GM18873 (cell line): ENCODE data around the gene IL2RA.

Experiments used
- ATAC-seq: cut with Tn5 transposase; IDR thresholded peaks from one replicate; pipeline ENCODE4 v1.9.1; 2021; ENCODE audit warnings: mild to moderate bottlenecking, moderate library complexity, moderate number of reproducible peaks; ENCODE audit not compliant: unreplicated experiment, low FRiP score

The IL2RA gene

DNA sequence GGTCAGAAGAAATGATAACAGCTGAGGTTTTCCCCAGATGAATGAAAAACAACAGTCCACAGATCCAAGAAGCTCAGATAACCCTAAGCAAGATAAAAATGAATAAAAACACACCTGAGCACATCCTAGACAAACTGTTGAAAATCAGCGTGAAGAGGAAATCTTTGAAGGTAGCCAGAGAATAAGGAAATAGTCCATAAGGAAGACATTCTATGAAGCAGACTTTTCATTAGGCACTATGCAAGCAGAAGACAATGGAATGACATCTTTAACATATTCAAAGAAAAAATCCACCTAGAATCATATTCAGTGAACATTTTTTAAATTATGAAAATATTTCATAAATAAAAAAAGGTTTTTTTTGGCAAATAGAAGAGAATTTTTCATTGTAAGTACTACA lies 69.8 kb downstream of the IL2RA start:
- ATAC-seq, result no peak

- ATAC-seq, result no peak
These were observed 70.5 kb downstream of the IL2RA start for GRCh38 chr10:5991708-5992107.

- ATAC-seq, result no peak
These were observed 72.4 kb downstream of the IL2RA start for GRCh38 chr10:5989756-5990155.

GRCh38 chr10:5988336-5988920 lies 73.7 kb downstream of the IL2RA start:
- no peak for ATAC-seq

DNA sequence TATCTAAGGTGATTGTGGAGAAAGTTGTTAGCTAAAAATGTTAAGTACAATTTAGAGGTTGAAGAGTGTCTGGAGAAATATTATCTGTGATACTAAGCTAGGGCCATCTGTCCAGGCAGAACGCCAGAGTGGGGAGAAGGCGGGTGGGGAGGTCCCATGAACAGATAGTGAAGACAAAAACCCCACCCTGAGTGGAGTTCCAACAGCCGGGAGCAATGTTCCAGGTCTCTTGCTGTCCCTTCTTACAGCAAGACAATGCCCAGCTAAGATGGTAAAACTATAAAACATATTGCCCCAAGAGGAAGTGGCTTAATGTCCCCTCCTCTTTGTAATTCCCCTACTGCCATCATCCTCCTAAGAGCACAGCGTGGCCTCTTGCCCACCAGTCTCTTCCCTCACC lies 74.4 kb downstream of the IL2RA start:
- ATAC-seq, result no peak

DNA sequence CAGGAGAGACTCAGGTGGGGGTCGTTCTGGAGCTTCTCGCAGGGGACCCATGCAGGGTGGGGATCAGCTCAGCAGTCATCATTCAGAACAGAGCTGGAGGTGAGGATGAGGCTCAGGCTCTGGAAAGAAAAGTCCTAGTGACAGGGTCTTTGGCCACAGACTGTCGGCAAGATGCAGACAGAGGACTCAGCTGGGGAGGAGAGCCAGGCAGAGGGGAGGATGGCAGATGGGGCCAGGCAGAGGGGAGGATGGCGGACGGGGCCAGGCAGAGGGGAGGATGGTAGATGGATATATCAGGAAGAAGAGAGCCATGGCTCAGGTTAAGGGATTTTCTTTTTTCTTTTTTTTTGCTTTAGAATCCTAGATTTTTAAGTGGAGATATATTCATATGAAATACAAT lies 77.1 kb downstream of the IL2RA start:
- ATAC-seq, result no peak

- no peak for ATAC-seq
These were observed 78.4 kb downstream of the IL2RA start for GRCh38 chr10:5983774-5984173.

DNA sequence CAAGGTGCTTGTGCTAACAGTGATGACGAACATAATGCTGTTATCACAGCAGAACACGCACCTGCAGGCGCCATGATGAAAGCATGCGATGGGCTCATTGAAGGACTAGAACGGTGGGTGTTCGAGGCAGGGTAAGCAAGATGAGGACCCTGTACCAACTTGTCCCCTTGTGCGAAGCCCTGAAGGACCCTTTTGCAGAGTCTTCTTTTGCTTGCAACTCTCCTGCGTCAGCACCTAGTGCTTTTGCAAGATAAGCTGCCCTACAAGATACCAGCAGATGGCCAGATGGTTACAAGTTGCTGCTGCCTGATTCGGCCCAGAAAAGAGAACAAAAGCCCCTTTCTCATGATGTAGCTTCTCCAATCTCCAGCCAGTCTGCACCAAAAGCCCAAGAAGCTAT lies 80.6 kb downstream of the IL2RA start:
- ATAC-seq, result no peak

GRCh38 chr10:5978230-5978489 lies 84.0 kb downstream of the IL2RA start:
- no peak for ATAC-seq

GRCh38 chr10:5977471-5978229 lies 84.5 kb downstream of the IL2RA start, which contains the start of gene IL15RA:
Gene IL15RA (minus strand): TSS chr10:5977543. CDS start chr10:5977492, 51 bp downstream.
- ATAC-seq, result peak; percentile 51

- ATAC-seq, result peak; percentile 2
These were observed 85.4 kb downstream of the IL2RA start for GRCh38 chr10:5976512-5977470.

- peak; percentile 71 for ATAC-seq
These were observed 86.3 kb downstream of the IL2RA start for GRCh38 chr10:5975641-5976473.

- ATAC-seq, result no peak
These were observed 89.1 kb downstream of the IL2RA start for GRCh38 chr10:5973069-5973468.

DNA sequence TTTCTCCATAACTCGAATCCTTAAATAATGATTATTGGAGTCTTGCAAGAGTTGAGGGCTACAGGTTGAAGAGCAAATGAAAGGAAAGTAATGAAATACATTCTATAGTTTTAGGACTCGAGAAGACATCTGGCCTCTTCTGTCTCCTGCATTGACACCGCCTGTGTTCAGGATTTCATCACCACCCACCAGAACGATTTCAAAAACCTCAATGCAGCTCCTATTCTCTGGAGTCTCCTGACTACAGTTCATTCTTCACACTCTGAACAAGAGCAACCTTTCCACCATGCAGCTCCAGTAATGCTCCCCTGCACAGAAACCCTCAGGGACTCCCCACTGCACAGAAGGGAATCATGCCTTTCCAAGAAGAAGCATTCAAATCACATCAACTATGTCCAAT lies 90.3 kb downstream of the IL2RA start:
- no peak for ATAC-seq

GRCh38 chr10:5971315-5971832 lies 90.8 kb downstream of the IL2RA start:
- ATAC-seq, result no peak

DNA sequence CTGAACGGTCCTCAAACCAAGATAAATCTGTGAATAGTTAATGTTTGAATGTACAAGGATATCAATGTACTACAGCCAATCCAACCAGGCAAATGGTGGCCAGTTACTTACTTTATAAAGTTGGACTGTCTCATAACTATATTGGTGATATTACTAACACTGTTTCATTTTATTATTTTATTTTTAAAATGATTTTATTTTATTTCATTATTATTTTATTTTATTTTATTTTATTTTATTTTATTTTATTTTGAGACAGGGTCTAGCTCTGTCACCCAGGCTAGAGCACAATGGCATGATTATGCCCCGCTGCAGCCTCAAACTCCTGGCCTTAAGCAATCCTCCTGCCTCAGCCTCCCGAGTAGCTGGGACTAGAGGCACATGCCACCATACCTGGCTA lies 91.6 kb downstream of the IL2RA start:
- ATAC-seq, result no peak

GRCh38 chr10:5970066-5970465 lies 92.1 kb downstream of the IL2RA start:
- ATAC-seq, result no peak

DNA sequence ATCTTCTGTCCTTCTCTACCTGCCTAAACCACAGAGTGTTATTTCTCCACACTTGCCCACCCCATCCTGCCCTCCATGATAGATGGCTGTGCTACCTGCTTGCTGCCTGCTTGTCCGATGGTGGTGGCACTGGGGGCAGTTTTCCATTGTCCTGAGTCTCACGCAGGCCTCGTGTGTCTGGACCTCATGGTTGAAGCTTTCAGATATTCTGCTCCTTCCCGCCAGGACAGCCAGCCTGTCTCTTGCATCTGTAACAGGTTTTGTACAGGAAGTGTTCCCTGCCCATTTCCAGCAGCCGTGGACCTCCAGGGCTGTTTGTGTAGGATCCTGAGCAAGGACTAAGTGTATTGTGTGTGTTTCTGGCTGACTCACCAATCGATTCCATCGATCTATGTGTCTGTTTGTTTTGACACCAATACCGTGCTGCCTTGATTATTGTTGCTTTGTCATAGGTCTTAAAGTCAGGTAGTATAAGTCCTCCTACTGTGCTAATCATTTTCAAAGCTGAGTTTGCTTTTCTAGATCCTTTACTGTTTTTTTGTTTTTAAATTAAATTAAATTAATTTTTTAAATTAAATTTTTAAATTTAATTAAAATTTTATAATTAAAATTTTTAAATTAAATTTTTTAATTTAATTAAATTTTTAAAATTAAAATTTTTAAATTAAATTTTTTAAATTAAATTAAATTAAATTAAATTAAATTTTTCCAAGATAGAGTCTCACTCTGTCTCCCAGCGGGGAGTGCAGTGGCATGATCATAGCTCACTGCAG lies 93.3 kb downstream of the IL2RA start:
- ATAC-seq, result no peak

DNA sequence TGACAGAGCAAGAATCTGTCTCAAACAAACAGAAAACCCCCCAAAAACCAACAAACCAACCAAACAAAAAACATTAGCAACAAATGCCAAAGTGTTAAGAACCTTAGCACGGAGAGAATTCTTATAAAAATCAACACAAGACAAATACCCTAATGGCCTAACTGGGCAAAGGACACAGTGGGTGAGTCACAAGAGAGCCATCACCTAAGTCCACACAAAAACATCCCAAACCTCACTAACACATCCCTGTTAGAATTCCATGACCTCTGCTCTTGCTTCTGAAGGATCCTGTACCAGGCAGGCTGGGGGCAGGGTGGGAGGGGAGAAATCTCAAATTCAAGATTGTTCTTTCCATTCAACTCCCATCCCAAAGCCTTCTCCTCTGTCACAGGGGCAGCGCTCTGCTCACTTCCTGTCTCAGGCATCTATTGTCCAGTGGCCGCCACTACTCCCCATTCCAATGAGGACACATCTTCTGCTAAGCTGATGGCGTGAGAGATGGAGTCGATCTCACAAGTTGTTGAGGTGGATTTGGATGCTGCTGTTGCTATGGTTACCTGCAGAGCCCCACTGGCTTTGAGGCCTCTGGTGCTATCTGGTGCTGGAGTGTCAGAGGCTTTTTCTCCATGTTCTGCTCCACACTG lies 94.0 kb downstream of the IL2RA start:
- no peak for ATAC-seq
